HG03139 (cell line): ENCODE data around the gene SCGB1A1.

Experiments
- ATAC-seq: cut with Tn5 transposase; IDR thresholded peaks from one replicate; pipeline ENCODE4 v1.9.1; 2021; ENCODE audit not compliant: unreplicated experiment

SCGB1A1 gene

GRCh38 chr11:62420882-62421281, 2.0 kb downstream of the SCGB1A1 start:
- ATAC-seq = no peak

DNA sequence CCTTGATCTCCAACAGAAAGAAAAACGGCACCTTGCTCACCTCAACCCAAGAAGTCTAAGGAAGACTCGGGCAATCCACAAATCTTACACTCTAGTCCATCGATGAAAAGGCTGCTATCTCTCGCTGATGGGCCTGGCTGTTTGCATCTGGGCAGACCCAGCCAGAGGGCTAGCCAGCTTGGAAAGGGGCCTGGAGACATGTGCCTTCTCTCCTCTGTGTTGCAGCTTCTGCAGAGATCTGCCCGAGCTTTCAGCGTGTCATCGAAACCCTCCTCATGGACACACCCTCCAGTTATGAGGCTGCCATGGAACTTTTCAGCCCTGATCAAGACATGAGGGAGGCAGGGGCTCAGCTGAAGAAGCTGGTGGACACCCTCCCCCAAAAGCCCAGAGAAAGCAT, 3.2 kb downstream of the SCGB1A1 start:
- no peak for ATAC-seq

DNA sequence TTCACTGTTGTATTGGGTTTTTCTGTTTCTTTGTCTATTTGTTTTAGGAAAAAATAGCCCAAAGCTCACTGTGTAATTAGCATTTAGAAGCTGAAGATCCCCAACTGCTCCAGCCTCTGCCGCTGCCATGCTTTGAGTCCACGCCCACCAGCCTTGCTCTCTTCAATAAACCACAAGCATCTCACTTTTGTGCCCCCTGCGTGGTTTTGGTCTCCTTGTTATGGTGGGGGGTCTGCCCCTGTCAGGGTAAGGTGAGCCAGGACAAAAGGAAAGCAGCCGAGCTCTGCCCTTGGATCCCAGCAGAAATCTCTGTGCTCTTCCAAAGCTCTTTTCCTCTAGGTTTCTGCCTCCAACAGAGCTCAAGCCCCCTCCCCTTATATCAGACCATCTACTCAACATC, 4.2 kb downstream of the SCGB1A1 start:
- no peak for ATAC-seq

GRCh38 chr11:62427630-62428233, 8.9 kb downstream of the SCGB1A1 start:
- no peak for ATAC-seq

DNA sequence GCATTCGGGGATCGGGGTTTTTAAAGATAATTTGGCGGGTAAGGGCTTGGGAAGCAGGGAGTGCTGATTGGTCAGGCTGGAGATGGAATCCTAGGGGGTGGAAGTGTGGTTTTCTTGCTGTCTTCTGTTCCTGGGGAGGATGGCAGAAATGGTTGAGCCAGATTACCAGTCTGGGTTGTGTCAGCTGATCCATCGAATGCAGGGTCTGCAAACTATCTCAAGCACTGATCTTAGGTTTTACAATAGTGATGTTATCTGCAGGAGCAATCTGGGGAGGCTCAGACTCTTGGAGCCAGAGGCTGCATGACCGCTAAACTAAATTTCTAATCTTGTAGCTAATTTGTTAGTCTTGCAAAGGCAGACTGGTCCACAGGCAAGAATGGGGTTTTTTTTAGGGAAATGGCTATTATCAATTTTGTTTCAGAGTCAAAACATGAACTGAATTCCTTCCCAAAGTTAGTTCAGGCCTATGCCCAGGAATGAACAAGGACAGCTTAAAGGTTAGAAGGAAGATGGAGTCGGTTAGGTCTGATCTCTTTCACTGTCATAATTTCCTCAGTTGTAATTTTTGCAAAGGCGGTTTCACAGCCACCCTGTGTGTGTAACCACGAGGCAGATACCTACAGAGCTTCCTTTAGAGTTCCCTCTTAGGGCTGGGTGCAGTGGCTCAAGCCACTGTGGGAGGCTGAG, 10.2 kb downstream of the SCGB1A1 start:
- ATAC-seq = no peak

DNA sequence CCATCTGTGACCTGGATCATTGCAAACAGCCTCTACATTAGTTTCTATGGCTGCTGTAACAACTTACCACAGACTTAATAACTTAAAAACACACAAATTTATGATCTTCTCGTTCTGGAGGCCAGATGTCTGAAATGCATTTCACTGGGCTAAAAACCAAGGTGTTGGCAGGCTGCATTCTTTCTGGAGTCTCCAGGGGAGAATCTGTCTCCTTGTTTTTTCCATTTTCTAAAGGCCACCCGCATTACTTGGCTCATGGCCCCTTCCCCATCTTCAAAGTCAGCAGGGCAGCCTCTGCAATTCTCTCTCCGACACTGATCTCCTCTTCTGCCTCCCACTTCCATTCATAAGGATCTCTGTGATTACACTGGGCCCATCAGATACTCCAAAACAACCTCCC, 11.6 kb downstream of the SCGB1A1 start:
- ATAC-seq = no peak

GRCh38 chr11:62431171-62431901, 12.5 kb downstream of the SCGB1A1 start:
- ATAC-seq = no peak

- no peak for ATAC-seq
These were observed 13.9 kb downstream of the SCGB1A1 start for GRCh38 chr11:62432695-62433094.

DNA sequence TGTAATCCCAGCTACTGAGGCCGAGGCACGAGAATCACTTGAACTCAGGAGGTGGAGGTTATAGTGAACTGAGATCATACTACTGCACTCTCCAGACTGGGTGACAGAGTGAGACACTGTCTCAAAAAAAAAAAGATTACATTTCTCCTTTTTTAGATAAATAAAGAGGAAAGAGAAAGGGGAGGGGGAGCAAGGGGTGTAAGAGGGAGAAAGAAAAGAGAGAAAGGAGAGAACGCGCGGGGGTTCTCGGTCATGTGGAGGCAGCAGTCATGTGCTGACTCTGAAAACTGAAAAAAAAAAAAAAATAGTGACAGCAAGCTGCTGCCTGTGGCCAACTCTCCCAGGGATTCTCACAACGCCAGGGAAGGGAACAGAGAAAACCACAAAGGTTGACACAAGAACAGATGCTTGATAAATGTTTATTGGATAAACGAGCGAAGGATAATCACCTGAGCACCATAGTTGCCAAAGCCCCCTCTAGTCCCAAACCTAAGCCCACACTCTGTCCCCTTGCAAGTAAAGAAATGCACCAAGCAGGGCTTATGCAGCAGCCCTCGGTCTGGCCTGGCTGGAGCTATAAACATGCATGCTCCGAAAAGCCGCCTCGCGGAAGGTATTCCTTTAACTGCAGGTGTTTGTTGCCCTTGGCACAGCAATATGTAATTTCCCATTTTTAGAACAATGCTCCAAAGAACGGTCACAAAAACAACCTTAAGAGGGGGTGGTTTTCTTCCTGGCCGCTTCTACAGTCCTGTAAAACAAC, 14.5 kb downstream of the SCGB1A1 start:
- ATAC-seq = no peak

- no peak for ATAC-seq
These were observed 15.1 kb downstream of the SCGB1A1 start for GRCh38 chr11:62433904-62434276.

DNA sequence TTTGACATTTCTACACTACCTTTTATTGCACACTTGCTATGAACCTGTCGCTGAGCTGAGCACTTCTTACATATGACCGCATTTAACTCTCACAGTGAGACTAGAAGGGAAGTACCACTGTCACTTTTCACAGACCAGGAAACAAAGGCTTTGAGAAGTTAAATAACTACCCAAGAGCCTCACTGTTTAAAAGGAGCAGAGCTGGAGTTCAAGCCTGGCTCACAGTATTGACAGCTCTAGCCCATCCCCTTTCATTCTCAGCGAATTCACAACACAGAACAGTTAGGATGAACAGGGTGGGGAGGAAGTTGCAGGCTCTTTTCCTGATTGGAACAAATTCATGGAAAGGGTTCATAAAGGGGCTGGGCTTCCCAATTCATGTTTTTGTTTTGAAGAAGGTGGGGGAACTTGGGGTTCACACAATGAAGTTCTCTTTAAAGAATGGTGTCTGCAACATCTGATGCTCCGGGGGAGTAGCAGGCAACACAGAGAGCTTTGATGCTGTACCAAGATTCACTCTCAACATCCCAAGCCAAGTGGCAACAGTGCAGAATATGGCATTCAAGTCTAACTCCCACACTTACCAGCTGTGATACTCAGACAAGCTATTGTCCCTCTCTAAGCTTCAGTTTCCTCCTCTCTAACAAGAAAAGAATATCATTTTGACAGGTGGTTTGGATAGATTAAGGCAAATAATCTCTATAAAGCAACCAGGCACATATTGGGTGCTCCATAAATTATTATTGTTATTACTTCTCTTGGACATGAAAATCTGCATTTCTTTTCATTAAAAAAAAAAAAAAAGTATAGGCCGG, 17.2 kb downstream of the SCGB1A1 start:
- no peak for ATAC-seq

DNA sequence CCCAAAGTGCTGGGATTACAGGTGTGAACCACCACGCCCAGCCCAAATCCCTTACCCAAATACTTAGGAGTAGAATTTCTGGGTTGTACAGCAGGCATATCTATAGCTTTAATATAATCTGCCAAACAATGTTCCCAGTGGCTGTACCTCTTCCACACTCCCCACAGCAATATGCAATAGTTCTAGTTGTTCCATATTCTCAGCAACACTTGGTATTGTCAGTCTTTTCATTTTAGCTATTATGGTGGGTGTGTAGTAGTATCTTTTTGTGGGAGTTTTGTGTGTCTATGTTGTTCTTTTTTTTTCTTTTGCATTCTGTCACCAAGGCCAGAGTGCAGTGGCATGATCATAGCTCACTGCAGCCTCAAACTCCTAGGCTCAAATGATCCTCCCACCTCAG, 18.8 kb downstream of the SCGB1A1 start:
- no peak for ATAC-seq

DNA sequence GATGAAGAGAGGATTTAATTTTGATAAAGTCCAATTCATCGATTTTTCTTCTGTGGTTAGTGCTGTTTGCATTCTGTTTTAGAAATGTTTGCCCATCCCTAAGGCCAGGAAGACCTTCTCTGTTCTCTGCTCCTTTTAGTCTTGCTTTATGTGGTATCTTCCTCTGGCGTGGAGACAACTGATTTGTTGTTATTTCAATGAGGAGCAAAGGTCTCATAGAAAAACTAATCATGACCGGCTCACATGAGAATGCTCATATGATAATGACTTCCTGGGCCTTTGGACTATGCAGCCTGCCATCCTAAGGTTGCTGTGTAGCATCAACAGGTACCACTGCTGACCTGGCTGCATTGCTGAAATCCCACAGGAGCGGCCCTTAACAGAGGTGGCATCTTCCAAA, 19.8 kb downstream of the SCGB1A1 start:
- no peak for ATAC-seq

- ATAC-seq = no peak
These were observed 21.2 kb downstream of the SCGB1A1 start for GRCh38 chr11:62439785-62440602.

DNA sequence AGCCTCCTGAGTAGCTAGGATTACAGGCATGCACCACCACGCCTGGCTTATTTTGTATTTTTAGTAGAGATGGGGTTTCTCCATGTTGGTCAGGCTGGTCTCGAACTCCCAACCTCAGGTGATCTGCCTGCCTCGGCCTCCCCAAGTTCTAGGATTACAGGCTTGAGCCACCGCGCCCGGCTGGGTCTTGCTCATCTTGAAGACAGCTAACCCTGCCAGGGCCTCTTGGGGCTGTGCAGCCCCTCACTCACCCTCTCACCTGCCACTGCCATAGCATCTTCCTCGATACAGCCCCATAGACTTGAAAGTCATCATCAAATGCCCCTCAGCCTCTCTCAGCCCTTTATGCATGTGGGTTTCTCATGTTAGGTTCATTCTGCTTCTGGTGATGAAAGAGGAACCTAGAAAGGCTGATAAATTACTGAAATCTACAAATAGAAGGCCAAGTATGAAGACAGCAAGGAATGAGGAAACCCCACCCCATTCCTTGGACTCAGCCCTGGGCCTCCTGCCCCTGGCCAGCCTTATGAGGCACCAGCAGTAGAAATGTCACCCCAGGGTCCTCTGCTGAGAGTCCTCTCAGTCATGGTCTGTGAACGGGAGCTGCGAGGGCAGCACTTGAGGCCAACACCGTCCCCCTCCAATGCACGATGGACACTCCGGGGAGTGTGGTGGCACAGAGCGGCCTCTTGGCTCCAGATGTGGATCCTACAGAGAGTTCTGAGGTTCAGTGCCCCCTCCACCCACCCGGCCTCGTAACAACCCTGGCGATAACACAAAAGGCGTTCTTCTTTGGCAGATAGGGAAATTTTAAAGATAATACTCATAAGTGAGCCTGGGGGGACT, 24.8 kb downstream of the SCGB1A1 start:
- no peak for ATAC-seq

- no peak for ATAC-seq
These were observed 25.5 kb downstream of the SCGB1A1 start for GRCh38 chr11:62444236-62444833.

DNA sequence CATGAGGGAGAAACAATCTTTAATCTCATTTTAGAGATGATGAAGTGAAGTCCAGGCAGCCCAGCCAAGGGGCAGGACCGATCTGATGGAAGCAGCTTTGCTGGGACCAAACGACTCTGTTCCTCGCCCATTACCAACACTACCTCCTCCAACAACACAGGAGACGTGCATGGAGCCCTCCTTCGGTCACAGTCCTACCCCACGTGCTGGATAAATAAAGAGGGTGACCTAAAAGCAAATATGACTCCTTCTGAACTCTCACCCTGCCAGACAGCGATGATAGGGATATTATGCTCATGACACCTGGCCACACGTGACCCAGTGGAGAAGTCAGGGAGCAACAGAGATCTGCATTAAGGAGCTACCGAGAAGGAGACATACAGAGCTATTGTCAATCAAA, 26.0 kb downstream of the SCGB1A1 start:
- ATAC-seq = no peak

DNA sequence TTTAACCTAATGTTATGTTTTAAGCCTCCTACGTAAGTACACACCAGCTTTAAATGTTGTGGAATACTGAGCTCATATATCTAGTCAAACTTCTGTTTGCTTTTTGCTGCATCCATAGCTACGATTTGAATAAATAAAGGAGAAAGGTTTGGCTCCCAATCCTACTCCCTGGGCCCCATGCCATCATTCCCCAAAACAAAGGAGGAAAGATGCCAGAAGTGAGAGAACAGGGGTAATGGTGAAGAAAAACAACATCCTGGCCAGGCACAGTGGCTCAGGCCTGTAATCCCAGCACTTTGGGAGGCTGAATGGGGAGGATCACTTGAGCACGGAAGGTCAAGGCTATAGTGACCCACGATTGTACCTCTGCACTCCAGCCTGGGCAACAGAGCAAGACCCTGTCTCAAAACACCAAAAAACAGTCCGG, 26.5 kb downstream of the SCGB1A1 start:
- ATAC-seq = no peak

- ATAC-seq = no peak
These were observed 27.3 kb downstream of the SCGB1A1 start for GRCh38 chr11:62446091-62446490.
